K562 (cell line): ENCODE results near the gene MICU1. TPM values are rescaled to one million over a fixed set of nuclear protein-coding genes. Genes with fewer than 3 reads are reported as not detected.

Experiments
- BRD4 ChIP-seq: fragments of 200-600 bp; sonication (generic); IDR thresholded peaks from 2 replicates; pipeline ENCODE4 v1.6.1; 2017; ENCODE audit warnings: inconsistent platforms
- BRF1 ChIP-seq: IDR thresholded peaks from 3 replicates; pipeline ENCODE4 v1.6.1; 2011; ENCODE audit warnings: borderline replicate concordance, mild to moderate bottlenecking; ENCODE audit not compliant: insufficient read length; ENCODE audit errors: extremely low read depth
- CEBPG ChIP-seq, 3 experiments: fragments of 200-800 bp in 1 of 3; sonication (Bioruptor generic) in 1 of 3; sonication (generic) in 1 of 3; formaldehyde crosslinking in 1 of 3; IDR thresholded peaks in 2 of 3; conservative IDR thresholded peaks in 1 of 3; 2 replicates each; pipeline versions ENCODE4 v1.6.1 to v1.8.0; 2016 to 2022; ENCODE audit warnings: missing compliant biosample characterization in 2 of 3, missing genetic modification characterization in 2 of 3, mild to moderate bottlenecking in 1 of 3, missing genetic modification reagents in 1 of 3
- ESRRB ChIP-seq: fragments of 250-450 bp; sonication (Bioruptor Pico); IDR thresholded peaks from 2 replicates; pipeline ENCODE4 v1.5.0; 2020; ENCODE audit warnings: mild to moderate bottlenecking, moderate library complexity, borderline replicate concordance
- MEF2A ChIP-seq: IDR thresholded peaks from 2 replicates; pipeline ENCODE4 v1.6.1; 2011; ENCODE audit warnings: low read depth, mild to moderate bottlenecking, low read length, moderate library complexity; ENCODE audit not compliant: control insufficient read depth
- NFXL1 ChIP-seq: fragments of 450-650 bp; formaldehyde crosslinking; IDR thresholded peaks from 2 replicates; pipeline ENCODE4 v1.4.0; 2021; ENCODE audit warnings: mild to moderate bottlenecking
- POLR2A ChIP-seq: fragments of 450-650 bp; conservative IDR thresholded peaks from 2 replicates; pipeline ENCODE4 v1.6.1; 2016
- POLR2AphosphoS5 ChIP-seq: IDR thresholded peaks from 2 replicates; pipeline ENCODE4 v1.6.1; 2011; ENCODE audit warnings: mild to moderate bottlenecking, low read depth, low read length, moderate library complexity; ENCODE audit not compliant: control insufficient read depth, insufficient read depth
- POLR3G ChIP-seq: IDR thresholded peaks from 2 replicates; pipeline ENCODE4 v1.6.1; 2011; ENCODE audit not compliant: insufficient read length, insufficient replicate concordance; ENCODE audit errors: extremely low read depth
- PRPF4 ChIP-seq: fragments of 200-400 bp; formaldehyde crosslinking; IDR thresholded peaks from one replicate; pipeline ENCODE4 v1.6.1; 2017; ENCODE audit warnings: low read length, low read depth, mild to moderate bottlenecking; ENCODE audit not compliant: insufficient read depth, poor library complexity, severe bottlenecking
- TAF9B ChIP-seq: fragments of 450-650 bp; IDR thresholded peaks from 2 replicates; pipeline ENCODE4 v1.6.1; 2018; ENCODE audit warnings: mild to moderate bottlenecking; ENCODE audit not compliant: partially characterized antibody
- THRAP3 ChIP-seq: fragments of 450-650 bp; IDR thresholded peaks from 2 replicates; pipeline ENCODE4 v1.6.1; 2016; ENCODE audit warnings: mild to moderate bottlenecking, inconsistent platforms, borderline replicate concordance
- ZFPM2 ChIP-seq: fragments of 250-450 bp; sonication (Bioruptor Pico); IDR thresholded peaks from 2 replicates; pipeline ENCODE4 v1.5.1; 2022; ENCODE audit warnings: mild to moderate bottlenecking
- ZNF140 ChIP-seq: fragments of 250-450 bp; sonication (Bioruptor Pico); IDR thresholded peaks from 2 replicates; pipeline ENCODE4 v1.8.0; 2021; ENCODE audit warnings: moderate library complexity, mild to moderate bottlenecking, inconsistent platforms
- ZNF263 ChIP-seq: sonication (generic); formaldehyde crosslinking; IDR thresholded peaks from 2 replicates; pipeline ENCODE4 v1.8.0; 2022; ENCODE audit warnings: mild to moderate bottlenecking, missing genetic modification reagents, borderline replicate concordance
- ZNF436 ChIP-seq: fragments of 250-450, 450-650 bp; sonication (Bioruptor Pico); formaldehyde crosslinking; IDR thresholded peaks from 2 replicates; pipeline ENCODE4 v1.7.0; 2020; ENCODE audit warnings: mild to moderate bottlenecking
- ZNF589 ChIP-seq: fragments of 200-800 bp; sonication (Bioruptor generic); IDR thresholded peaks from 2 replicates; pipeline ENCODE4 v1.6.1; 2016; ENCODE audit warnings: low read depth, missing genetic modification characterization, missing compliant biosample characterization
- polyA plus RNA-seq, 8 experiments: library from polyadenylated mRNA; depleted of rRNA in 4 of 8; stranded (reverse) in 5 of 8; unstranded in 3 of 8; fragments of >200 nt; fragmentation: Nextera tagmentation in 2 of 8; fragmentation: Illumina TruSeq in 1 of 8; extraction: Ambion mirVana in 2 of 8; extraction: Trizol in 1 of 8; gene quantifications; 2 replicates each; pipeline versions ENCODE4 v1.2.1 to v1.2.3, GENCODE V29; 2011 to 2014; ENCODE audit warnings: inconsistent platforms in 1 of 8, missing spikeins in 1 of 8
- total RNA-seq, 7 experiments: library from RNA; depleted of rRNA in 6 of 7; stranded (reverse); fragments of >200 nt in 6 of 7; fragmentation: Illumina TruSeq in 2 of 7; extraction: Trizol in 2 of 7; gene quantifications; 2 replicates each; pipeline versions ENCODE4 v1.2.1 to v1.2.3, GENCODE V29; 2011 to 2021; ENCODE audit warnings: low replicate concordance in 1 of 7
- TF ChIP-seq, protein P1 (sequence below): IDR thresholded peaks from 2 replicates; pipeline ENCODE4 v1.6.1; 2016; ENCODE audit warnings: missing genetic modification characterization, missing compliant biosample characterization
- TF ChIP-seq, protein P2 (sequence below): fragments of 450-650 bp; formaldehyde crosslinking; conservative IDR thresholded peaks from 2 replicates; pipeline ENCODE4 v1.4.0; 2022; ENCODE audit warnings: mild to moderate bottlenecking, missing genetic modification characterization
- TF ChIP-seq, protein P3 (sequence below): fragments of 450-650 bp; formaldehyde crosslinking; IDR thresholded peaks from 2 replicates; pipeline ENCODE4 v1.4.0; 2022; ENCODE audit warnings: missing genetic modification characterization
- TF ChIP-seq, protein P4 (sequence below): sonication (generic); IDR thresholded peaks from 2 replicates; pipeline ENCODE4 v1.6.1; 2016

The MICU1 gene
- total and polyA plus RNA-seq, 9 of the 15 experiments (the other 6 are each of a cell fraction or from before 2014, with no cell fraction given): 29.3 to 76.8 (median 48.4) TPM

DNA sequence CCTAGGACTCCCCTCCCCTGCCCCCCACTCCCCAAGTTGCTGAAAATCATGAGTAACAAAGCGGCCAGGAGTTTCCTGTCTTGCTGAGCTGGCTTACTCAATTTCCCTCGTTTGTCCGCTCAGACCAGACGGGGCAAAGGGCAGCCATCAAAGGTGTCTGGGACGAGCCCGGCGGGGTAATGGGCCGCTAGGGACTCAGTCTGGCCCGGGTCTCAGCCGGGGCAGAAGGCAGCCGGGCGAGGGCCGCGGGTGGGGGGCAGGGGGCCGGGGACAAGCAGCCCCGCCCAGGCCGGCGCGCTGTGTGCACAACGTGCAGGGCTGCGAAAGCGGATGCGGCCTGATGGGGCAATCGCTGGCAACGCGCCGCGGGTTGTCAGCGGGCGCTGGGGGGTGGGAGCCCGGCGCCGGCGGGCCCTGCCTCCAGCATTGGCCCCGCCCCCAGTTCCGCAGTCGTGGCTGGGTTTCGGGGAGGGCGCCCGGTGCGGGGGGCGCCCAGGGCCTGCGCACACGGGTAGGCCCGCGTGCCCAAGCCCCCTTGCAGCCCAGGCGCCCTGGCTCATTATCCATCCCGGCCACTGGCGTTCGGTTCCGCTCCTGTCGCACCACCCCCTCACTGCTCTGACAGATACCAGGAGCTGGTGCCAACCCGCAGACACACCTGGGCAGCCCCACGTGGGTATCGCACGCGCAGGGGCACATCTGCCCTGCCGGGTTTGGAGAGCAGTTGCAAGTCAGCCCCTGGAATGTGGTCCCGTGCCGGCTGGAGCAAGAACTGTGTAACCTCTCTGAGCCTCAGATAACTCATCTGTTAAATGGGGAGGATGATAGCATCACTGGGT is 306.2 kb downstream of the MICU1 start (continued):
- TF ChIP-seq TAF9B (no peak), ZNF436 (CRISPR knock-in tag) (no peak), ZNF140 (CRISPR knock-in tag) (no peak), POLR3G (no peak), ZFPM2 (CRISPR knock-in tag) (peak; percentile 87; the same call in 1 of the 2 replicates), ESRRB (CRISPR knock-in tag) (no peak), POLR2A (no peak), ZNF589 (no peak), ZNF263 (CRISPR knock-in tag) (no peak), POLR2AphosphoS5 (no peak), NFXL1 (CRISPR knock-in tag) (peak; percentile 72; the same call in 1 of the 2 replicates), CEBPG (CRISPR knock-in tag; IDR thresholded peaks at IDR 0.05) (0 out of 2 replicates have a peak, but pooled peaks have one; percentile 59), CEBPG (tag; conservative IDR thresholded peaks at IDR 0.05 in 1 of 2, IDR thresholded peaks at IDR 0.05 in 1 of 2) (no peak), THRAP3 (no peak), PRPF4 (no peak), BRD4 (0 out of 2 replicates have a peak, but pooled peaks have one; percentile 51), MEF2A (no peak), BRF1 (no peak)
- TF ChIP-seq, protein P1, sequence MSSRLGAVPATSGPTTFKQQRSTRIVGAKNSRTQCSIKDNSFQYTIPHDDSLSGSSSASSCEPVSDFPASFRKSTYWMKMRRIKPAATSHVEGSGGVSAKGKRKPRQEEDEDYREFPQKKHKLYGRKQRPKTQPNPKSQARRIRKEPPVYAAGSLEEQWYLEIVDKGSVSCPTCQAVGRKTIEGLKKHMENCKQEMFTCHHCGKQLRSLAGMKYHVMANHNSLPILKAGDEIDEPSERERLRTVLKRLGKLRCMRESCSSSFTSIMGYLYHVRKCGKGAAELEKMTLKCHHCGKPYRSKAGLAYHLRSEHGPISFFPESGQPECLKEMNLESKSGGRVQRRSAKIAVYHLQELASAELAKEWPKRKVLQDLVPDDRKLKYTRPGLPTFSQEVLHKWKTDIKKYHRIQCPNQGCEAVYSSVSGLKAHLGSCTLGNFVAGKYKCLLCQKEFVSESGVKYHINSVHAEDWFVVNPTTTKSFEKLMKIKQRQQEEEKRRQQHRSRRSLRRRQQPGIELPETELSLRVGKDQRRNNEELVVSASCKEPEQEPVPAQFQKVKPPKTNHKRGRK (tag): no peak
- TF ChIP-seq, protein P2, sequence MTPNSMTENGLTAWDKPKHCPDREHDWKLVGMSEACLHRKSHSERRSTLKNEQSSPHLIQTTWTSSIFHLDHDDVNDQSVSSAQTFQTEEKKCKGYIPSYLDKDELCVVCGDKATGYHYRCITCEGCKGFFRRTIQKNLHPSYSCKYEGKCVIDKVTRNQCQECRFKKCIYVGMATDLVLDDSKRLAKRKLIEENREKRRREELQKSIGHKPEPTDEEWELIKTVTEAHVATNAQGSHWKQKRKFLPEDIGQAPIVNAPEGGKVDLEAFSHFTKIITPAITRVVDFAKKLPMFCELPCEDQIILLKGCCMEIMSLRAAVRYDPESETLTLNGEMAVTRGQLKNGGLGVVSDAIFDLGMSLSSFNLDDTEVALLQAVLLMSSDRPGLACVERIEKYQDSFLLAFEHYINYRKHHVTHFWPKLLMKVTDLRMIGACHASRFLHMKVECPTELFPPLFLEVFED (CRISPR knock-in tag): 0 out of 2 replicates have a peak, but pooled peaks have one; percentile 69
- TF ChIP-seq, protein P3, sequence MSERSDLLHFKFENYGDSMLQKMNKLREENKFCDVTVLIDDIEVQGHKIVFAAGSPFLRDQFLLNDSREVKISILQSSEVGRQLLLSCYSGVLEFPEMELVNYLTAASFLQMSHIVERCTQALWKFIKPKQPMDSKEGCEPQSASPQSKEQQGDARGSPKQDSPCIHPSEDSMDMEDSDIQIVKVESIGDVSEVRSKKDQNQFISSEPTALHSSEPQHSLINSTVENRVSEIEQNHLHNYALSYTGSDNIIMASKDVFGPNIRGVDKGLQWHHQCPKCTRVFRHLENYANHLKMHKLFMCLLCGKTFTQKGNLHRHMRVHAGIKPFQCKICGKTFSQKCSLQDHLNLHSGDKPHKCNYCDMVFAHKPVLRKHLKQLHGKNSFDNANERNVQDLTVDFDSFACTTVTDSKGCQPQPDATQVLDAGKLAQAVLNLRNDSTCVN (CRISPR knock-in tag): no peak
- TF ChIP-seq, protein P4, sequence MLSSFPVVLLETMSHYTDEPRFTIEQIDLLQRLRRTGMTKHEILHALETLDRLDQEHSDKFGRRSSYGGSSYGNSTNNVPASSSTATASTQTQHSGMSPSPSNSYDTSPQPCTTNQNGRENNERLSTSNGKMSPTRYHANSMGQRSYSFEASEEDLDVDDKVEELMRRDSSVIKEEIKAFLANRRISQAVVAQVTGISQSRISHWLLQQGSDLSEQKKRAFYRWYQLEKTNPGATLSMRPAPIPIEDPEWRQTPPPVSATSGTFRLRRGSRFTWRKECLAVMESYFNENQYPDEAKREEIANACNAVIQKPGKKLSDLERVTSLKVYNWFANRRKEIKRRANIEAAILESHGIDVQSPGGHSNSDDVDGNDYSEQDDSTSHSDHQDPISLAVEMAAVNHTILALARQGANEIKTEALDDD: no peak
